Measurements from ENCODE around the gene LARGE1. TPM values are rescaled to one million over a fixed set of nuclear protein-coding genes. Genes with fewer than 3 reads are reported as not detected.

LARGE1 gene
- total and polyA plus RNA-seq, 11 donors, result 31.2 to 211 (median 129) TPM

GRCh38 chr22:33920927-33921524, 750 bp upstream of the LARGE1 start:
- TF ChIP-seq, protein P1, sequence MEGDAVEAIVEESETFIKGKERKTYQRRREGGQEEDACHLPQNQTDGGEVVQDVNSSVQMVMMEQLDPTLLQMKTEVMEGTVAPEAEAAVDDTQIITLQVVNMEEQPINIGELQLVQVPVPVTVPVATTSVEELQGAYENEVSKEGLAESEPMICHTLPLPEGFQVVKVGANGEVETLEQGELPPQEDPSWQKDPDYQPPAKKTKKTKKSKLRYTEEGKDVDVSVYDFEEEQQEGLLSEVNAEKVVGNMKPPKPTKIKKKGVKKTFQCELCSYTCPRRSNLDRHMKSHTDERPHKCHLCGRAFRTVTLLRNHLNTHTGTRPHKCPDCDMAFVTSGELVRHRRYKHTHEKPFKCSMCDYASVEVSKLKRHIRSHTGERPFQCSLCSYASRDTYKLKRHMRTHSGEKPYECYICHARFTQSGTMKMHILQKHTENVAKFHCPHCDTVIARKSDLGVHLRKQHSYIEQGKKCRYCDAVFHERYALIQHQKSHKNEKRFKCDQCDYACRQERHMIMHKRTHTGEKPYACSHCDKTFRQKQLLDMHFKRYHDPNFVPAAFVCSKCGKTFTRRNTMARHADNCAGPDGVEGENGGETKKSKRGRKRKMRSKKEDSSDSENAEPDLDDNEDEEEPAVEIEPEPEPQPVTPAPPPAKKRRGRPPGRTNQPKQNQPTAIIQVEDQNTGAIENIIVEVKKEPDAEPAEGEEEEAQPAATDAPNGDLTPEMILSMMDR (IDR thresholded peaks at IDR 0.05), result no peak
- TF ChIP-seq POLR2A (IDR thresholded peaks at IDR 0.05), result peak; percentile 78 to 97
- H3K27ac ChIP-seq, result peak overlapping the region; percentile 14 to 92 (median 84)
- peaks cover 0 to 28% (median 0%) of the 10 kb centered on the region in 9 donors for H3K27me3 ChIP-seq
- intact Hi-C loops (cut with DNase I), result loop anchor here (2.0 to 10.0 kb wide), 19 partner anchors 48 to 1104 kb away; no protein-coding TSS in a partner anchor
- no peaks in the 10 kb centered on the region for H3K36me3 ChIP-seq
- H3K4me1 ChIP-seq, result peaks cover 0 to 53% (median 28%) of the 10 kb centered on the region in 12 donors
- 0 to 1% (median 1%) methylated on average over 20 to 69 of the region's 69 CpGs for WGBS, 4 donors
- H3K9me3 ChIP-seq, result no peaks in the 10 kb centered on the region
- DNase-seq, result peak; percentile 99
- peak; percentile 88 to 94 (median 91) for ATAC-seq
- H3K4me3 ChIP-seq, result peak overlapping the region; percentile 44 to 97 (median 78)

- WGBS, 4 donors, result 1 to 3% (median 1%) methylated on average over 27 to 57 of the region's 57 CpGs
- DNase-seq (peak; percentile 35 to 61 (median 38)), ATAC-seq (peak in 2 of 4 donors; percentile 1 to 4)
- H3K9me3 ChIP-seq, result no peaks in the 10 kb centered on the region
- H3K27me3 ChIP-seq, result peaks cover 0 to 28% (median 0%) of the 10 kb centered on the region in 9 donors
- H3K27ac ChIP-seq, result peak overlapping the region in 11 of 12 donors; percentile 26 to 91 (median 84)
- peaks cover 0 to 62% (median 28%) of the 10 kb centered on the region in 12 donors for H3K4me1 ChIP-seq
- intact Hi-C loops (cut with DNase I), result loop anchor here (2.0 to 10.0 kb wide), 26 partner anchors 47 to 1105 kb away; no protein-coding TSS in a partner anchor
- H3K4me3 ChIP-seq, result peak overlapping the region; percentile 71 to 97 (median 84)
- TF ChIP-seq, protein P1 (IDR thresholded peaks at IDR 0.05), result no peak
- TF ChIP-seq POLR2A (IDR thresholded peaks at IDR 0.05), result no peak
- no peaks in the 10 kb centered on the region for H3K36me3 ChIP-seq
Measured at GRCh38 chr22:33919391-33920196, 682 bp downstream of the LARGE1 start.

DNA sequence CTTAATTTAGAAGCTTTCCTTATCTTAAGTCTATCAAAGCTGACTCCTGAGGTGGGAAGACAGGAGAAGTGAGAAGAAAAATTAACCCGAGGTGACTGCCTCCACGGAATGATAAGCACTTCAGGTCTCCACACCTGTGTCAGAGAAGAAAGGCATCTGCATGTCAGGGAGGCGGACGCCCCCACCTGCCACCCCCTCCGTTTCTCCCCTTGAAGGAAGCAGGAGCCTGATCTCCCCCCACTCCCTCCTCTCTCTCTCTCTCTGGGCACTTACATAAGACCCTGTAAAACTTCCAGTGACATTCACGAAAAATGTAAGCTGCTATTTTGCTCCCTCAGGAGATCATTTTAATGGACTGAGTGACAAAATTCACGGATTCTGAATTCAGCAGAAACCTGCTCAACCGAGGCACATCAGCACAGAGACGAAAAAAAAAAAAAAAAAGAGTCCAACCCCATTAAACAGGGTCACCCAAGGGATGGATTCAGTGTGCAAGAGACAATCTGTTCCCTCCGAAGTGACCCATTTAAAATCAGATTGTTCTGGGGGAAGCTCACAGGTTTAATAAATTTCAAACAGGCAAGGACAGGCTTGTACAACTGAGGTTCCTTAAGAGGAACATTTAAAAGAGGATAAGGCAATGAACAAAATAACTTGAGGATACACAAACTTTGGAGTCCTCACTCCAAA, 1.5 kb downstream of the LARGE1 start:
- ATAC-seq (no peak), DNase-seq (no peak)
- Histone ChIP-seq H3K27ac (peak overlapping the region in 9 of 12 donors; percentile 66 to 91 (median 85)), H3K9me3 (no peaks in the 10 kb centered on the region), H3K4me1 (peaks cover 0 to 61% (median 27%) of the 10 kb centered on the region in 12 donors), H3K4me3 (peak overlapping the region; percentile 71 to 97 (median 84)), H3K27me3 (peaks cover 0 to 28% (median 0%) of the 10 kb centered on the region in 9 donors), H3K36me3 (no peaks in the 10 kb centered on the region)
- WGBS, 4 donors, result 40 to 49% (median 47%) methylated on average over 10 of the region's 10 CpGs
- intact Hi-C loops (cut with DNase I), result loop anchor here in 9 of 10 donors (5.0 to 10.0 kb wide), 9 partner anchors 47 to 404 kb away; no protein-coding TSS in a partner anchor
- no peak for TF ChIP-seq POLR2A (IDR thresholded peaks at IDR 0.05)
- TF ChIP-seq, protein P1 (IDR thresholded peaks at IDR 0.05), result no peak
